ENCODE results near the gene ASB4.

DNA sequence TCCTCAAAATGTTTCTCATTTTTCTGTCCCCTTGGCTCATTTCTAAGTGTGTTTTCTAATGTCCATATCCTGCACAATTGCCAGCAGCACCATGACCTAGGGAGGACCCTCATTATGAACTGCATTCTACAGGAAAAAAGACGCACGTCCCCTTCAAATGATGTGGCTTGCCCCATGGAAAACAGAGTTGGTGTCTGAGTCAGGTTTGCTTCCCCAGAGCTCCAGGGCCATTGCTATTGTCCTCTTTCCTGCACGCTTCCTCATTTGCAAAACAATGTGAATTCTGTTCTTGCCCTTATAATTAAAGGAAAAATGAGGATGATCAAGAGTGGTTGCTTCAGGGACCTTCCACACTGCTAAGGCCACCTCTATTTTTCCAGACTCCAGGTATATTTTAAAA lies 14.7 kb upstream of the ASB4 start:
- TF ChIP-seq POLR2A (IDR thresholded peaks at IDR 0.05; ENCODE audit: low read depth, low read length) (no peak), POLR2AphosphoS5 (IDR thresholded peaks at IDR 0.05; ENCODE audit: low read depth, low read length) (no peak)
